SK-N-SH (cell line): ENCODE data around the gene SNX8.

ENCODE experiments used
- CHD2 ChIP-seq: fragments of 150-350 bp; IDR thresholded peaks from 2 replicates; pipeline ENCODE4 v1.6.1; 2018; ENCODE audit warnings: low read length; ENCODE audit not compliant: partially characterized antibody
- EZH2phosphoT487 ChIP-seq: fragments of 200-600 bp; sonication (generic); IDR thresholded peaks from 2 replicates; pipeline ENCODE4 v1.6.1; 2017; ENCODE audit warnings: low read depth, mixed run types, mild to moderate bottlenecking, antibody characterized with exemption, moderate library complexity, borderline replicate concordance
- FOXJ3 ChIP-seq: sonication (generic); formaldehyde crosslinking; IDR thresholded peaks from 2 replicates; pipeline ENCODE4 v1.5.1; 2020; ENCODE audit warnings: mild to moderate bottlenecking, missing genetic modification reagents
- NRF1 ChIP-seq: IDR thresholded peaks from 2 replicates; pipeline ENCODE4 v1.6.1; 2012; ENCODE audit warnings: low read depth, mild to moderate bottlenecking, low read length
- YY1 ChIP-seq: IDR thresholded peaks from 2 replicates; pipeline ENCODE4 v1.4.0; 2012; ENCODE audit warnings: low read depth, mild to moderate bottlenecking
- TF ChIP-seq, protein P1 (sequence below): fragments of 150-350 bp; IDR thresholded peaks from 2 replicates; pipeline ENCODE4 v1.6.1; 2017; ENCODE audit warnings: antibody characterized with exemption, low read length, low read depth, borderline replicate concordance
- TF ChIP-seq, protein P2 (sequence below): IDR thresholded peaks from 2 replicates; pipeline ENCODE4 v1.6.1; 2012; ENCODE audit warnings: mild to moderate bottlenecking, low read depth, low read length, moderate library complexity
- TF ChIP-seq, protein P3 (sequence below): fragments of 200-600 bp; sonication (generic); IDR thresholded peaks from 2 replicates; pipeline ENCODE4 v1.6.1; 2017; ENCODE audit warnings: antibody characterized with exemption, mild to moderate bottlenecking, moderate library complexity

DNA sequence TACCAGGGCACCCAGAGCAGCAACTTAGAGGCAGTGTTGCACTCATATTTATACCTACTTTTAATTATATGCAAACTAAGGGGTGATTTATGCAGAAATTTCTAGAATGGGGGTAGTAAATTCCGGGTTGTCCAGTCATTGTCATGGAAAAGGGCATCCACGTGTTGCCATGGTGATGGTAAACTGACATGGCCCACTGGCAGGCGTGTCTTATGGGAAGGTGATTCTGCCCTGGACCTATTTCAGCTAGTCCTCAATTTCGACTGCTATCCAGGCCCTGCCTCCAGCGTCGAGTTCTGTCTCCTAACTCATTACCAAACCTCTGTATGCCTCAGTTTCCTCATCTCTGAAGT lies 12.8 kb downstream of the SNX8 start:
- no peak for TF ChIP-seq NRF1
- no peak for TF ChIP-seq EZH2phosphoT487
- TF ChIP-seq, protein P1, sequence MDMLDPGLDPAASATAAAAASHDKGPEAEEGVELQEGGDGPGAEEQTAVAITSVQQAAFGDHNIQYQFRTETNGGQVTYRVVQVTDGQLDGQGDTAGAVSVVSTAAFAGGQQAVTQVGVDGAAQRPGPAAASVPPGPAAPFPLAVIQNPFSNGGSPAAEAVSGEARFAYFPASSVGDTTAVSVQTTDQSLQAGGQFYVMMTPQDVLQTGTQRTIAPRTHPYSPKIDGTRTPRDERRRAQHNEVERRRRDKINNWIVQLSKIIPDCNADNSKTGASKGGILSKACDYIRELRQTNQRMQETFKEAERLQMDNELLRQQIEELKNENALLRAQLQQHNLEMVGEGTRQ = no peak
- TF ChIP-seq YY1 = no peak
- no peak for TF ChIP-seq CHD2
- no peak for TF ChIP-seq FOXJ3
- TF ChIP-seq, protein P2, sequence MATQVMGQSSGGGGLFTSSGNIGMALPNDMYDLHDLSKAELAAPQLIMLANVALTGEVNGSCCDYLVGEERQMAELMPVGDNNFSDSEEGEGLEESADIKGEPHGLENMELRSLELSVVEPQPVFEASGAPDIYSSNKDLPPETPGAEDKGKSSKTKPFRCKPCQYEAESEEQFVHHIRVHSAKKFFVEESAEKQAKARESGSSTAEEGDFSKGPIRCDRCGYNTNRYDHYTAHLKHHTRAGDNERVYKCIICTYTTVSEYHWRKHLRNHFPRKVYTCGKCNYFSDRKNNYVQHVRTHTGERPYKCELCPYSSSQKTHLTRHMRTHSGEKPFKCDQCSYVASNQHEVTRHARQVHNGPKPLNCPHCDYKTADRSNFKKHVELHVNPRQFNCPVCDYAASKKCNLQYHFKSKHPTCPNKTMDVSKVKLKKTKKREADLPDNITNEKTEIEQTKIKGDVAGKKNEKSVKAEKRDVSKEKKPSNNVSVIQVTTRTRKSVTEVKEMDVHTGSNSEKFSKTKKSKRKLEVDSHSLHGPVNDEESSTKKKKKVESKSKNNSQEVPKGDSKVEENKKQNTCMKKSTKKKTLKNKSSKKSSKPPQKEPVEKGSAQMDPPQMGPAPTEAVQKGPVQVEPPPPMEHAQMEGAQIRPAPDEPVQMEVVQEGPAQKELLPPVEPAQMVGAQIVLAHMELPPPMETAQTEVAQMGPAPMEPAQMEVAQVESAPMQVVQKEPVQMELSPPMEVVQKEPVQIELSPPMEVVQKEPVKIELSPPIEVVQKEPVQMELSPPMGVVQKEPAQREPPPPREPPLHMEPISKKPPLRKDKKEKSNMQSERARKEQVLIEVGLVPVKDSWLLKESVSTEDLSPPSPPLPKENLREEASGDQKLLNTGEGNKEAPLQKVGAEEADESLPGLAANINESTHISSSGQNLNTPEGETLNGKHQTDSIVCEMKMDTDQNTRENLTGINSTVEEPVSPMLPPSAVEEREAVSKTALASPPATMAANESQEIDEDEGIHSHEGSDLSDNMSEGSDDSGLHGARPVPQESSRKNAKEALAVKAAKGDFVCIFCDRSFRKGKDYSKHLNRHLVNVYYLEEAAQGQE = no peak
- TF ChIP-seq, protein P3, sequence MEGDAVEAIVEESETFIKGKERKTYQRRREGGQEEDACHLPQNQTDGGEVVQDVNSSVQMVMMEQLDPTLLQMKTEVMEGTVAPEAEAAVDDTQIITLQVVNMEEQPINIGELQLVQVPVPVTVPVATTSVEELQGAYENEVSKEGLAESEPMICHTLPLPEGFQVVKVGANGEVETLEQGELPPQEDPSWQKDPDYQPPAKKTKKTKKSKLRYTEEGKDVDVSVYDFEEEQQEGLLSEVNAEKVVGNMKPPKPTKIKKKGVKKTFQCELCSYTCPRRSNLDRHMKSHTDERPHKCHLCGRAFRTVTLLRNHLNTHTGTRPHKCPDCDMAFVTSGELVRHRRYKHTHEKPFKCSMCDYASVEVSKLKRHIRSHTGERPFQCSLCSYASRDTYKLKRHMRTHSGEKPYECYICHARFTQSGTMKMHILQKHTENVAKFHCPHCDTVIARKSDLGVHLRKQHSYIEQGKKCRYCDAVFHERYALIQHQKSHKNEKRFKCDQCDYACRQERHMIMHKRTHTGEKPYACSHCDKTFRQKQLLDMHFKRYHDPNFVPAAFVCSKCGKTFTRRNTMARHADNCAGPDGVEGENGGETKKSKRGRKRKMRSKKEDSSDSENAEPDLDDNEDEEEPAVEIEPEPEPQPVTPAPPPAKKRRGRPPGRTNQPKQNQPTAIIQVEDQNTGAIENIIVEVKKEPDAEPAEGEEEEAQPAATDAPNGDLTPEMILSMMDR = no peak
